ENCODE results near the gene SPATA32.

- TF ChIP-seq POLR2A (IDR thresholded peaks at IDR 0.05; ENCODE audit: low read length): peak; percentile 31
- no peak for TF ChIP-seq GATA1 (IDR thresholded peaks at IDR 0.05; ENCODE audit: low read depth, low read length)
Observed at GRCh38 chr17:45261577-45262515, at the start of gene SPATA32.

Data from erythroblast (primary cell).